Stimulated activated CD4-positive, alpha-beta T cell treated with anti-CD3 and anti-CD28 coated beads, TNF-alpha, amount 100 ng/mL, for 48 hours (primary cell): ENCODE data around the gene MFSD2B.
"Not testable (repeated sequence)": the region's sequence is repeated elsewhere in the genome, so short reads cannot be mapped to it uniquely, and the experiment has no call there.

ENCODE experiments used
- DNase-seq, 3 donors: peaks; one replicate each; pipeline ENCODE4 v3.0.0-alpha.2; 2020; ENCODE audit warnings: low read depth in 3 of 3

The MFSD2B gene

GRCh38 chr2:24009680-24010476, at the start of gene MFSD2B:
TSS of gene MFSD2B (plus strand) at chr2:24010085. CDS start at chr2:24010097, 12 bp downstream.
- DNase-seq, result no peak

GRCh38 chr2:23967846-23968245, 42.0 kb upstream of the MFSD2B start:
- DNase-seq, result no peak

- DNase-seq, result no peak
Measured at GRCh38 chr2:23976883-23977282, 33.0 kb upstream of the MFSD2B start.

GRCh38 chr2:23988371-23988770, 21.5 kb upstream of the MFSD2B start:
- no peak for DNase-seq

GRCh38 chr2:23992931-23993330, 17.0 kb upstream of the MFSD2B start:
- DNase-seq, result no peak

- no peak for DNase-seq
Measured at GRCh38 chr2:23993736-23994269, 16.1 kb upstream of the MFSD2B start.

- no peak for DNase-seq
Measured at GRCh38 chr2:23994567-23994966, 15.3 kb upstream of the MFSD2B start.

GRCh38 chr2:24007693-24008092, 2.2 kb upstream of the MFSD2B start:
- DNase-seq, result no peak

GRCh38 chr2:24008672-24009366, 1.1 kb upstream of the MFSD2B start:
- DNase-seq, result no peak

- no peak for DNase-seq
Measured at GRCh38 chr2:24009367-24009679, 562 bp upstream of the MFSD2B start.

GRCh38 chr2:24010477-24011249, 778 bp downstream of the MFSD2B start:
- no peak for DNase-seq

GRCh38 chr2:24011250-24012104, 1.6 kb downstream of the MFSD2B start:
- no peak for DNase-seq

- no peak for DNase-seq
Measured at GRCh38 chr2:24012521-24013188, 2.8 kb downstream of the MFSD2B start.

- not testable (repeated sequence) for DNase-seq
Measured at GRCh38 chr2:24014902-24015301, 5.0 kb downstream of the MFSD2B start.

- no peak for DNase-seq
Measured at GRCh38 chr2:24015562-24016375, 5.9 kb downstream of the MFSD2B start.

GRCh38 chr2:24016376-24016761, 6.5 kb downstream of the MFSD2B start:
- DNase-seq, result no peak

- no peak for DNase-seq
Measured at GRCh38 chr2:24016853-24017703, 7.2 kb downstream of the MFSD2B start.

GRCh38 chr2:24017711-24018110, 7.8 kb downstream of the MFSD2B start:
- no peak for DNase-seq

- DNase-seq, result no peak
Measured at GRCh38 chr2:24018241-24018640, 8.4 kb downstream of the MFSD2B start.
